ENCODE results near the gene CLPTM1.
"Not testable (repeated sequence)": the region's sequence is repeated elsewhere in the genome, so short reads cannot be mapped to it uniquely, and the experiment has no call there.

Gene CLPTM1

DNA sequence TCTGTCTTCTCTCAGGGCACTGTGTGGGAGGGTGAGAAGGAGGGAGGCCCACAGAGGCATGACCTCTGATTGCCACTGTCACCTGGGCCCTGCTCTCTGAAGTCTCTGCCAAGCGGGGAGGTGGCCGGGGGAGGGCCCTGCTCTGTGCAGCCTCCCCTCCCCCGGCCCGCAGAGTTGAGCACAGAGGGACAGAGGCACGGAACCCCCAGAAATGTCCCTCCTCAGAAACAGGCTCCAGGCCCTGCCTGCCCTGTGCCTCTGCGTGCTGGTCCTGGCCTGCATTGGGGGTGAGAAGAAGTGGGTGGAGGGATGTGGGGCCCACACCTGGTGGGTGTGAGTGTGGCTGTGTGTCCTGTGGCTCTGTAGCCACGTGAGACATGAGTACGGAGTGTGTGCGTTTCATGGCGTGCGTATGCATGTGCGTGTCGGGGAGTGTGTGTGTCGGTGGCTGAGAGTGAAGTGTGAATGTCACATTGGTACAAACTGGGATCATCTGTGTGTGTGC, 13.1 kb upstream of the CLPTM1 start, which contains the start of gene APOC4:
Gene APOC4, plus strand, starts transcription at position 171 of the 505 bp plus-strand sequence. Its CDS starts 41 bp downstream, at position 212.
- DNase-seq (ENCODE audit: low spot score) = no peak

DNA sequence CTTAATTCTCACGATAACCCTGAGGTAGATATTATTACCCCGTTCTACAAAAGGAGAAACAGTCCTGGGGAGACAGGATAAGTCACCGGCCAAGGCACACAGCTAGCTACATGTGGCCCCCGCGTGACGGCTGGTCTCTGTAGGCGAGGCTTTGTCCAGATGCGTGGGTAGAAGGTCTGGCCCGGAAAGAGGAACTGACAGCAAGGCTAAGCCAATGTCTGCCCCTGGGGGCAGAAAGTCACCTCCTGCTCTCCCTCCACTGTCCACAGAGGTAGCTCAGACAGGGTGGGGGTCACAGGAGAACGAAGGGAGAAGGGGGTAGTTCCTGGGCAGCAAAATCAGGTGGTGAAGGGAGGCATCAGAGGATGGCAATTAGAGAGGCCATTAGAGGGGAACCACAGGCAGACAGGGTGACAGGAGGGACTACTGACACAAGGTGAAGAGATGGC, 11.4 kb upstream of the CLPTM1 start:
- peak; percentile 85 for DNase-seq (ENCODE audit: low spot score)

DNA sequence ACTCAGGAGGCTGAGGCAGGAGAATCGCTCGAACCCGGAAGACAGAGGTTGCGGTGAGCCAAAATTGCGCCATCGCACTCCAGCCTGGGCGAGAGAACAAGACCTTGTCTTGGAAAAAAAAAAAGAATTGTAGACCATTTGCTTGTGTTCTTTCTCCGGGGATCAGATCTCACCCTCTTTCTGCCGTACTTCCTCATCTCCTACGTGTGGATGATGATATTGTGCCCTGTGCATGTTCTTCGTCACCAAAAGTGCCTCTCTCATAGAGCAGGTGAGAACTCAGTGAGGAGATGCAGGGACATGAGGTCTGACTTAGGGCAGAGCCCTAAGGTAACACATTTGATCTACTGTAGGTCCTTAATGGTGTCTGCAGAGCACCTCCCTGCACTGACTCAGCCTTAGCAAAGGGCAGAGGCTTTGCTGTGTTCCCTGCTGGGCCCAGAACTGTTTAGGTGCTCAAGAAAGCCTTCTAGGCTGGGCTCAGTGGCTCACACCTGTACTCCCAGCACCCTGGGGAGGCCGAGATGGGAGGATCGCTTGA, 8.1 kb upstream of the CLPTM1 start:
- DNase-seq (ENCODE audit: low spot score) = no peak

DNA sequence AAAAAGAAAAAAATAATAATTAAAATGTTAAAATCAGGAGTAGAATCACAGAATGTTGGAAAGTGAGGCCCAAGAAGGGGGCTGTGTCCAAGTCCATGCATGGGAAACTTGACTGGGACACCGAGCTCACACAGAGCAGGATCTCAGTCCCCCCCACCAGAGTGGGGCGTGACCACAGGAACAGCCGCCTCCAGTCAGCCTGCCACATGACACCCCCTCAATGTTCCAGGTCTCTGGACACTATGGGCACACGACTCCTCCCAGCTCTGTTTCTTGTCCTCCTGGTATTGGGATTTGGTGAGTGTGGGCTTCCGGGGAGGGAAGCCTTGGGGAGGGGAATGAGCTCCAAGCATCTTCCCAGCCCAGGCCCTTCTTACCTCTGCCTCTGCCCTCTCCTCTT, 6.9 kb upstream of the CLPTM1 start:
- no peak for DNase-seq (ENCODE audit: low spot score)

DNA sequence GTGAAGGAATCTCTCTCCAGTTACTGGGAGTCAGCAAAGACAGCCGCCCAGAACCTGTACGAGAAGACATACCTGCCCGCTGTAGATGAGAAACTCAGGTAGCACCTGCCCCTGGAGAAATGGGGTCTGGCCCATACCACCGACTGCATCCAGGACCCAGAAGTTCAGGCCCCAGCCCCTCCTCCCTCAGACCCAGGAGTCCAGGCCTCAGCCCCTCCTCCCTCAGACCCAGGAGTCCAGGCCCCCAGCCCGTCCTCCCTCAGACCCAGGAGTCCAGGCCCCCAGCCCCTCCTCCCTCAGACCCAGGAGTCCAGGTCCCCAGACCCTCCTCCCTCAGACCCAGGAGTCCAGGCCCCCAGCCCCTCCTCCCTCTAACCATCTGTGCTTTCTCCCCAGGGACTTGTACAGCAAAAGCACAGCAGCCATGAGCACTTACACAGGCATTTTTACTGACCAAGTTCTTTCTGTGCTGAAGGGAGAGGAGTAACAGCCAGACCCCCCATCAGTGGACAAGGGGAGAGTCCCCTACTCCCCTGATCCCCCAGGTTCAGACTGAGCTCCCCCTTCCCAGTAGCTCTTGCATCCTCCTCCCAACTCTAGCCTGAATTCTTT, 6.3 kb upstream of the CLPTM1 start:
- no peak for DNase-seq (ENCODE audit: low spot score)

DNA sequence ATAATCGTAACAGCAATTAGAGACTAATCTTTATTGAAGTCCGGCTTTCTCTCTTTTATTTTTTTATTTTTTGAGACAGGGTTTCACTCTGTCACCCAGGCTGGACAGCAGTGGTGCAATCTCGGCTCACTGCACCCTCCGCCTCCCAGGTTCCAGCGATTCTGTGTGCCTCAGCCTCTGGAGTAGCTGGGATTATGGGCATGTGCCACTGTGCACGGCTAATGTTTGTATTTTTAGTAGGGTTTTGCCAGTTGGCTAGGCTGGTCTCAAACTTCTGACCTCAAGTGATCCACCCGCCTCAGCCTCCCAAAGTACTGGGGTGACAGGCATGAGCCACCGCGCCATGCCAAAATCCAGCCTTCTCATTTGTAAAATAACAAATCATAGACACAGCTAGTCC, 5.6 kb upstream of the CLPTM1 start:
- no peak for DNase-seq (ENCODE audit: low spot score)

DNA sequence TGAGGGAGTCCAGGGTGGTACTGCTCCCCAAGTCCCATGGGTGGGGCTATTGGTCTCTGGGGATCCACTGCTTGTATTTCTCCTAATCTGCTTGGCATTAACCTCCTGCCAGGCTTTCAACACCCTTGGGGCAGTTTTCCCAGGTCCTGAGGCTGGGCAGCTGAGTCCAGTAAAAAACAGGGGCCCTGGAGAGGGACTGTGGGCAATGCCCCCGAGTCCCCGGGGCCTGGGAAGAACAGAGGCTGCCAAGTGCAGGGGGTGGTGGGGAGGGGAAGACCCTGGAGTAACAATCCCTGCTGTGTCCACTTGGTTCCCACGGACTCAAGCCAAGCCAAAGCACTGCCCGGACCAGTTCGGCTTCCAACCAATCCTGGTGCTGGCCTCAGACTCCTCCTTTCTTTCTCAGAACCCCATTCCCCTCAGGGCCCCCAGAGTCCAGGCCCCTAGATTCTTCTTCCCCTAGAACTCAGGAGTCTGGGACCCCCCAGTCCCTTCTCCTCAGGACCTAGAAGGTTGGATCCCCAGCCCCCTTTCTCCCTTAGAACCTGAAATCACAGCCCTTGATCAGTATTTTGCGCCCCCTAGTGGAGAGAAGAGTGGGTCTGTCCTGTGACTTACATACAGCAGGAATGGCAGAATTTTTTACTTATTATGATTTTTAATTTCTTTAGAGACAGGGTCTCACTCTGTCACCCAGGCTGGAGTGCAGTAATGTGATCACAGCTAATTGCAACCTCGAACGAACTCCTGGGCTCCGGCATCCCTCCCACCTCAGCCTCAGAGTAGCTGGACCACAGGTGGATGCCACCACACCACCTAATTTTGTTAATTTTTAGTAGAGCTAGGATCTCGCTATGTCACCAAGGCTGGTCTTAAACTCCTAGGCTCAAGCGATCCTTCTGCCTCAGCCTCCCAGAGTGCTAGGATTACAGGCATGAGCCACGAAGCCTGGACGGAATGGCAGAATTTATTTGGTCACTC, 3.7 kb upstream of the CLPTM1 start:
- peak; percentile 86 for DNase-seq (ENCODE audit: low spot score)

DNA sequence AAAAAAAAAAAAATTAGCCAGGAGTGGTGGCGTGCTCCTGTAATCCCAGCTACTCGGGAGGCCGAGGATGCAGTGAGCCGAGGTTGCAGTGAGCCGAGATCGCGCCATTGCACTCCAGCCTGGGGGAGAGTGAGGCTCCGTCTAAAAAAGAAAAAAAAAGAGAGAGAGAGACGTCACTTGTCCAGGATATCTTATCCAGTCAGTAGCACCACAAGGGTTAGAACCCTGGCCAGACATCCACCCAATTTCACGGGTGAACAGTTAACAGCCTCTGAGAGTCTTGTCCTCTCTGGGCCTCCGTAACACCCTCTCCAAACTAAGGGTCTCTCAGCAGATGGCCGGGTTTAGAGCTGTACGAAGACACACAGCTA, 917 bp upstream of the CLPTM1 start:
- no peak for DNase-seq (ENCODE audit: low spot score)

DNA sequence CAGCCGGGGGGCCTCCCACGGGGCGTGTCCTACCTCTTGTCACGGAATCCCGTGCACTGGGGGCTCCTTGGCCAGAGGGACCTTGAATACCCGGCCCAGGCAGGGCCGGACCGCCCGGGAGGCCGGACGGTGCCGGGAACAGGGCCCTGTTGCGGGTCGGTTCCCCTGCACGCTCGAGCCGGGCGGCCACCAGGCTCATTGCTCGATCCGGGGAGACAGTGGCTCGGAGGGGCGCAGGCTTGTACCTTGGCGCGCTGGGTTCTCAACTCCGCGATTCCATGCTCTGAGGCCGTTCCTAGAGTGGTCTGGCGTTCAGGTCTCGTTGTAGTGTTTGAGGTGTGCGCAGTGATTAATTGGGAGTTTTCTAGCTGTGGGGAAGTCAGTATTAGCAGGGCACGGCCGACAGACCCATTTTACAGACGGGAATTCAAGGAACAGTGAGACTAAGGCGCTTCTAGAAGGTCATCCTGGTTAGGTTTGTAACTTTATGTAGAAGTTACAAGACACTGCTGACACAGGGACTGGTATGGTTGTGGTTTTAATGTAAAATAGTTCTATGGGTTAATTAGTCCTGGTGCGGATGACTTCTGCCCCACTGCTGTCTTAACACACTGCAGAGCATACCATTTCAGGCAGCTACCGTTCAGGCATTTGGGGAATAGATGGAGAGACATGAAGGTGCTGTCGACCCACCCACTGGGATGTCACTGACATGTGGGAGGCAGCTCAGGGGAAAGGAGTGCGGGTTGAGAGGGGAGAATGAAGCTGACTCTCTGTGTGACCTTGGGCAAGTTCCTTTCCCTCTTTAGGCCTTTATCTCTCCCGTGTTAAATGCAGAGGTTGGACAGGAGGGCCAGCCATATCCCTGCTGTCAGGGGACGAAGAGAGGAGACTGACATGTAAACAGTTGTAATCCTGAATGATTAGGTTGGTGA, 592 bp downstream of the CLPTM1 start:
- DNase-seq (ENCODE audit: low spot score) = no peak

DNA sequence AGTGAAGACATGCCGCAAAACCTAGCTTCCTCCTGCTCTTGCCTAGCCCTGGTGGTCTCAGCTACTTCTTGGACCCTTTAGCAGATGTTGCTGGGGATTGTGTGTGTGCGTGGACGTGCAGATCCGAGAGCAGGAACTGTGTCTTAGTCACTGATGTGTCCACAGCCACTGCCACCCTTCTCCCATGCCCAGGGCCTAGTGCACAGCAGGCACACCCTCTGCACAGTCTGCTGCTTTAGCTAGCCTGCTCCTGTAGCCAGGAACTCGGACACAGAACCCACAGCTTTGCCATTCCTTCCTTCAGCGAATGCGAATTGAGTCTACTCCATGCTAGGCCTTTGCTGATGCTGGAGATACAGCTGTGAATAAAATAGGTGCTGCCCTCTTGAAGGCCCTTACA, 2.3 kb downstream of the CLPTM1 start:
- DNase-seq (ENCODE audit: low spot score) = no peak

DNA sequence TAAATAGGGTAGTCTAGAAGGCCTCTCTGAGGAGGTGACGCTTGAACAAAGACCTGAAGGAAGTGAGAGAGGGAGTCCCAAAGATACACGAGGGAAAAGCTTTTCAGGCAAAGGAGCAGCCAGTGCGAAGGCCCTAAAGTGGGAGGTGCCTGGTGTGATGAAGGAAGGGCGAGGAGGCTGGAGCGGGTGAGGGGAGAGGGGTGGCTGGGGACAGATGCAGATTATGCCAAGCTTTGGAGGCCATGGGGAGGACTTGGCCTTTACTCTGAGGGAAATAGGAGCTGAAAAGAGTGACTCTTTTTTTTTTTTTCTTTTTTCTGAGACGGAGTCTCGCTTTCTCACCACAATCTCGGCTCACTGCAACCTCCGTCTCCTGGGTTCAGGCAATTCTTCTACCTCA, 2.9 kb downstream of the CLPTM1 start:
- no peak for DNase-seq (ENCODE audit: low spot score)

DNA sequence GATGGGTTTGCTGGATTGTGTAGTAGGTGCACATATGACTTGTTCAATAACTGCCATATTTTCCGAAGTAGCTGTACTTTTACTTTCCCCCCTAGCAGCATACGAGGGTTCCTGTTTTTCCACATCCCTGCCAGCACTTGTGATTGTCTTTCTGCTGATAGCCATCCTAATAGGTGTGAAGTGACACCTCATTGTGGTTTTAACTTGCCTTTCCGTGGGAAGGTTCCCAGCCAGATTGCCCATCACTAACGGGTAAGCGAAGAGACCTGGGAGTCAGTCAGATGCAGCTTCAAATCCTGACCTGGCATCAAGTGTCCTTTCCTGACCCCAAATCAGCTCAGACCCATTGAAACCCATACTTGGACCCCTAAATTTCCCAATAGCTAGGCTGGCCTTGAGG, 4.5 kb downstream of the CLPTM1 start:
- DNase-seq (ENCODE audit: low spot score) = no peak

DNA sequence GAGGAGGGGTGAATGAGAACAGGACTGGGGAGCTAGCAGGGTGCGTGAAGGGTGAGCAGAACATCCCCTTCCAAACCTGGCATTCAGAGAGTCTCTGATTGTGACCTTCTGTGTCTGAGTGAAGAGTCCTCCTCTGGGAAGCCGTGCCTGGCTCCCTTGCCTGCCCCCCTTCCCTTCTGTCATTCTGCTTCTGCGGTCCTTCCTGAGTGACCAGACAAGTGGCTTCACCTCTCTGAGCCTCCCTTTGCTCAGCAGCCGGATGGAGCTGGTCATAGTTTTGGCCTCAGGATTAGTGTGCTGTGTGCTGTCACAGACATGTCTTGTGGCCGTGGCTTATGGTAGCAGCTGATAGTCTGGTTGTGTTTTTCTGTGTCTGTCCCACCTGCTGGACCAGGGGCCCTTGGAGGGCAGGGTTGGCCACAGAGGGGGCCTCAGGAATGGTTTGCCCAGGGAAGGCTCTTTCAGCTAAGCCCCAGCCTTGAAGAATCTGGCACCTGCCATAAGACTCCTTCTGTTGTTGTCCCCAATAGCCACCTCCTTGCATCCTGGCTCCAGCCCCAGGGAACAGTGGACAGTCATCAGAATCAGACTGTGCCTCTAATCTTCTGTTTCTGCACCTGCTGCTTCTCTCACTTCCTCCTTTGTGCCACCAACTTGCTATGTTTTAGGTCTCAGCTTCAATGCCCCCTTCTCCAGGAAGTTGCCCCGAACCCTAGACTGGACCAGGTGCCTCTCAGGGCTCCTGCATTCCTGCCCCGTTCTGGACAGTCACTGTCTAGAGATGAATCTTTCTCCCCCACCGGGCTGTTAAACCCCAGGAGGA, 5.9 kb downstream of the CLPTM1 start:
- DNase-seq (ENCODE audit: low spot score) = no peak

DNA sequence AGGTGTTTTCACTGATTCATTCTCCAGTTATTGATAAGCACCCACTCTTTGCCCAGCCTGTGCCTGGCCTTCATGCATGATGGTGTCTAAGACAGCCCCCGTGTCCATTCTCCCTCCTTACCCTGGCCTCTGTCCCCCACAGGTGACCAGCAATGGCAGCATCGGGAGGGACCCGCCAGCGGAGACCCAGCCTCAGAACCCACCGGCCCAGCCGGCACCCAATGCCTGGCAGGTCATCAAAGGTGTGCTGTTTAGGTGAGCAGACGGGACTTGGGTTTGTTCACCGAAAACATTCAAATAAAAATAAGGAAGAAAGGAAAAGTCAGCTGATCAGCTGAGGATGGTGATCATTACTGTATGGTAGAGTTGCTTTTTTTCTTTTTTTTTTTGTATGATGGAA, 6.6 kb downstream of the CLPTM1 start:
- no peak for DNase-seq (ENCODE audit: low spot score)

DNA sequence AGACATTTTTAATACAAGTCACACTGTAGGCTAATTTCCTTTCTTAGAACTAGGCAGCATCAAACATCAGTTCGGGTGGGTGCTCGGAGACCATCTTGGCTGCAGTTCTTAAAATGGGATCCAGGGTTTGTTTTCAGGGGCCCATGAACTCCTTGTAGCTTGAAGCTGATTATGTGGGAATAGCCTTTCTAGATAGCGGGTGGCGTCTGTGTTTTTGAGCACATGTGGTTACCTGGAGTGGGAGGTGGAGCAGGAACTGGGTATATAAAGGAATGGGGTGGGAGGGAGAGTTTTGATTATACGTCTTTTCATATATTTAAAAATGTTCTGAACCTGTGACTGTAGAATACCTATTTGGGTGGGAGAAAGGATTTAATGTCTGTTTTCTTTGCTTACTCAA, 12.9 kb downstream of the CLPTM1 start:
- DNase-seq (ENCODE audit: low spot score) = no peak

DNA sequence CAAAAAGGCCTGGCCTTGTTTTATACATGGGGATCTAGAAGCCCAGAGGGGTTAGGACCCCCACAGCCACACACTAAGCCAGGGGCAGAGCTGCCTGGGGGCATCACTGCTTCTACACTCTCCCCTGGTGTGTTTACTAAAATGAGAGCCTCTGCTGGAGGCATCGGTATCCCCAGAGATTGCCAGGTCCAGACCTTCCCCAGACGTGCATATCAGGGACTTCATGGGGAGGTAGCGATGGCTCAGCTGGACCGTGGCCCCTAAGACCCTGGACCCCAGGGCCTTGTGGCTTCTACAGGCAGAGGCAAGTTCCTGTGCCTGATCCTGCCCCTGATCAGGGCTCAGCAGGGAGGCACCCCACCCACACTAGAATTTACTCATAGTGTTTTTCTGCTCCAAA, 13.5 kb downstream of the CLPTM1 start:
- no peak for DNase-seq (ENCODE audit: low spot score)

DNA sequence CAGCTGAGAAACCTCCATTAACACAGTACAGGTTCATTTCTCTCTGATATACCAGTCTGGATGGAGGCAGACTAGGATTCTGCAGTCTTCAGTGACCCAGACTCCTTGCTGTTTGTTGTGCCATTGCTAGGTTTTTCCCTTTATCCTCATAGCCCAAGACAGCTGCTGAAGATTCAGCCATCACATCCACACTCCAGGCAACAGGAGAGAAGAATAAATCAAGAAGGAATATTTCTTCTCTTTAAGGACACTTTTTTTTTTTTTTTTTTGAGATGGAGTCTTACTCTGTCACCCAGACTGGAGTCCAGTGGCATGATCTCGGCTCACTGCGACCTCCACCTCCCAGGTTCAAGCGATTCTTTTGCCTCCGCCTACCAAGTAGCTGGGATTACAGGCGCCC, 14.3 kb downstream of the CLPTM1 start:
- DNase-seq (ENCODE audit: low spot score) = no peak

DNA sequence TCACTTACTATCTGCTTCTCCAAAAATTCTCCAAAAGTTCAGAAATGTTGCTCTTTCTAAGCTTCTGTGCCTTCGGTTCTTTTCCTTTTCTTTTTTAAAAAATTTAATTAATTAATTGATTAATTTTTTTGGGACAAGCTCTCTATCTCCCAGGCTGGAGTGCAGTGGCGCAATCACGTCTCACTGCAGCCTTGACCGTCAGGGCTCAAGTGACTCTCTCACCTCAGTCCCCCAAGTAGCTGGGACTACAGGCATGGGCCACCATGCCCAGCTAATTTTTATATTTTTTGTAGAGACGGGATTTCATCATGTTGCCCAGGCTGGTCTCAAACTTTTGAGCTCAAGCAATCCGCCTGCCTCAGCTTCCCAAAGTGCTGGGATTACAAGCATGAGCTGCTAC, 16.3 kb downstream of the CLPTM1 start:
- not testable (repeated sequence) for DNase-seq (ENCODE audit: low spot score)

DNA sequence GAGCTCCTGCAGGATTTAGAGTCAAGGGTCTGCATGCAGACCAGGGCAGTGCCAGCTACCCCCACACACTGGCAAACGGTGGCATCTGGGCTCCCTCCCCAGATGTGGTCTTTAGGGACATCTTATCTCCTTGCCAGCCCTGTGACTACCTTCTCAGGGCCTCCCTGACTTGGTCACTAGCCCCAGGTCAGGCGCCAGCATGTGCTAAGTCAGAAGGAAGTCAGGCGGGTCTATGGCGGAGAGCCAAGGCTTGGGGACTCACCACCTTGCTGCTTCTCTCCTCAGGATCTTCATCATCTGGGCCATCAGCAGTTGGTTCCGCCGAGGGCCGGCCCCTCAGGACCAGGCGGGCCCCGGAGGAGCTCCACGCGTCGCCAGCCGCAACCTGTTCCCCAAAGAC, 17.6 kb downstream of the CLPTM1 start:
- no peak for DNase-seq (ENCODE audit: low spot score)

DNA sequence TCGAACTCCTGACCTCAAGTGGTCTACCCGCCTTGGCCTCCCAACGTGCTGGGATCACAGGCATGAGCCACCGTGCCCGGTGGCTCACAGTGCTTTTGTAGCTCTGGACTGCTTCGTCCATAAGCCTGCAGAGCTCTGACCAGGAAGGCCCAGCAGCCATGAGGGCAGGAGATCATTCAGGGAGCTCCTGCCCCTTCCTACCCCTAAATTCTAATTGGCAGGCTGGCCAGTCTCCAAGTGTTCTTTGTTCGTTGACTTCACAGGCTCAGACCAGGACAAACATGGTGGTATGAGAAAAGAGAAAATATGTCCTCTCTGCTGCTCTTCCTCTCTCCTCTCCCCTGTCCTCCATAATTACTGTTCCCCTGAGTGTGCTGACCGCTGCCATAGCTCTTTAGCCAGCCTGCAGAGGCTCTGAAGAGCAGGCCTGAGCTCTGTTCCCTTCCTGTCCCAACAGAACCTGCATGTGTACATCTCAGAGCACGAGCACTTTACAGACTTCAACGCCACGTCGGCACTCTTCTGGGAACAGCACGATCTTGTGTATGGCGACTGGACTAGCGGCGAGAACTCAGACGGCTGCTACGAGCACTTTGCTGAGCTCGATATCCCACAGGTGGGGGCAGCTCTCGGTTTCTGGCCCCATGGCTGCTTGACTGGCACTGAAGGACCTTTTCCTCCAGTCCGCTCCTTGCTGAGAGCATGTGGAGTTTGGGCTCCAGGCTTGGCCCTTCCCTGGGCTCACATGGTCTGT, 19.0 kb downstream of the CLPTM1 start:
- no peak for DNase-seq (ENCODE audit: low spot score)
